Neural crest cell (in vitro differentiated cells): ENCODE results near the gene CAMK1. TPM values are rescaled to one million over a fixed set of nuclear protein-coding genes. Genes with fewer than 3 reads are reported as not detected.

Experiments used
- DNase-seq: peaks from one replicate; pipeline ENCODE4 v3.0.0; 2021; ENCODE audit warnings: low read depth, mixed read lengths, low spot score
- H3K27ac Mint-ChIP-seq: one replicate; pipeline ENCODE4 v1.8.0; 2021; ENCODE audit warnings: mild to moderate bottlenecking, mixed read lengths; ENCODE audit not compliant: unreplicated experiment
- H3K27me3 Mint-ChIP-seq: 2 replicates; pipeline ENCODE4 v1.8.0; 2021; ENCODE audit warnings: low read depth, mild to moderate bottlenecking, mixed read lengths
- H3K36me3 Mint-ChIP-seq: 2 replicates; pipeline ENCODE4 v1.8.0; 2021; ENCODE audit warnings: low read depth, mild to moderate bottlenecking, mixed read lengths
- H3K4me1 Mint-ChIP-seq: 2 replicates; pipeline ENCODE4 v1.8.0; 2021; ENCODE audit warnings: mixed read lengths
- H3K4me3 Mint-ChIP-seq: one replicate; pipeline ENCODE4 v1.8.0; 2021; ENCODE audit warnings: mild to moderate bottlenecking, mixed read lengths
- H3K9me3 Mint-ChIP-seq: 2 replicates; pipeline ENCODE4 v1.8.0; 2021; ENCODE audit warnings: mixed read lengths
- total RNA-seq: library from RNA; stranded (reverse); gene quantifications from 2 replicates; pipeline ENCODE4 v1.2.1, GENCODE V29; 2021
- TF ChIP-seq, protein P1 (sequence below): fragments of 200-600 bp; sonication (generic); conservative IDR thresholded peaks from 2 replicates; pipeline ENCODE4 v1.5.0; 2021; ENCODE audit warnings: antibody characterized with exemption, mild to moderate bottlenecking

The CAMK1 gene
- total RNA-seq, 1 donor from 2014 or later = 22.5 TPM

DNA sequence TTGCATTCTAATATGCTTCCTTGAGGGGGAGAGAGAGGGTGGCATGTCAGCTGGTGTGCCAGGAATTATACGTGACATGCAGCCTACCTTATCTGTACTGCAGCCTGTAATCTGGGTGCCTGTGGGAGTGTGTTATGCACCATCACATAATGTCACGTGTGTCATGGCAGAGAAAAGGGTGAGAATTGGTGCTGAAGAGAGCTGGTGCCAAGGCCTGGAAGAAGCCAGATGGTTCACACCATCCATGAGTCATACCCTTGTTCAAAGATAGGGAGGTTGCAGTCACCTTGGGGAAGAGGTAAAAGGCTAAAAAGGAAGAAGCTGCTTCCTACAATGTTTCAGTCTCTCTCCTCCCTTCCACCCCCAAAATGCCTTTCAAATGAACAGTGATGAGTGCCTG lies 32.9 kb downstream of the CAMK1 start:
- Mint-ChIP-seq H3K4me1 (peaks cover 17% of the 10 kb centered on the region), H3K9me3 (no peaks in the 10 kb centered on the region), H3K36me3 (no peaks in the 10 kb centered on the region), H3K27me3 (no peaks in the 10 kb centered on the region), H3K27ac (no peak overlapping the region), H3K4me3 (peak overlapping the region; percentile 44)
- DNase-seq = no peak
- TF ChIP-seq, protein P1, sequence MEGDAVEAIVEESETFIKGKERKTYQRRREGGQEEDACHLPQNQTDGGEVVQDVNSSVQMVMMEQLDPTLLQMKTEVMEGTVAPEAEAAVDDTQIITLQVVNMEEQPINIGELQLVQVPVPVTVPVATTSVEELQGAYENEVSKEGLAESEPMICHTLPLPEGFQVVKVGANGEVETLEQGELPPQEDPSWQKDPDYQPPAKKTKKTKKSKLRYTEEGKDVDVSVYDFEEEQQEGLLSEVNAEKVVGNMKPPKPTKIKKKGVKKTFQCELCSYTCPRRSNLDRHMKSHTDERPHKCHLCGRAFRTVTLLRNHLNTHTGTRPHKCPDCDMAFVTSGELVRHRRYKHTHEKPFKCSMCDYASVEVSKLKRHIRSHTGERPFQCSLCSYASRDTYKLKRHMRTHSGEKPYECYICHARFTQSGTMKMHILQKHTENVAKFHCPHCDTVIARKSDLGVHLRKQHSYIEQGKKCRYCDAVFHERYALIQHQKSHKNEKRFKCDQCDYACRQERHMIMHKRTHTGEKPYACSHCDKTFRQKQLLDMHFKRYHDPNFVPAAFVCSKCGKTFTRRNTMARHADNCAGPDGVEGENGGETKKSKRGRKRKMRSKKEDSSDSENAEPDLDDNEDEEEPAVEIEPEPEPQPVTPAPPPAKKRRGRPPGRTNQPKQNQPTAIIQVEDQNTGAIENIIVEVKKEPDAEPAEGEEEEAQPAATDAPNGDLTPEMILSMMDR = no peak

DNA sequence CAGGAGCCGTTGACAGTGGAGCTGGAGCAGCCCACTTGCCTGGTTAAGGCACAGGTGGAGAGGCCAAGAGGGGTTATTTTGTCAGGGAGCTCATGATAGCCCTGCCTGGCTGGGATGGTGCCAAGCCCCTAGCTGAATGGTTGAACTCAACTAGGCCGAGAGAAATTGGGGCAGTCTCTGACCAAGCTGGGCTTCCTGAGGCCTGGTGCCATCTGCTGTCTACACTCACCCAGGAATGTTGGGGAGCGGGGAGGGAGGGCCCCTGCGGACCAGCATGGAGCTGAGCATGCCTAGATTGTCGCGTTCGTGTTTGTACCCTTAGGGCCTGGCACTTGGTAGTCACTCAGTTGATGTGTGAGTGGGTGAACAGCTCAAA lies 37.0 kb downstream of the CAMK1 start:
- H3K9me3 Mint-ChIP-seq = no peaks in the 10 kb centered on the region
- TF ChIP-seq, protein P1 = no peak
- peaks cover 23% of the 10 kb centered on the region for H3K4me1 Mint-ChIP-seq
- peaks cover 10% of the 10 kb centered on the region for H3K27me3 Mint-ChIP-seq
- no peak for DNase-seq
- no peaks in the 10 kb centered on the region for H3K36me3 Mint-ChIP-seq
- H3K4me3 Mint-ChIP-seq = peak overlapping the region; percentile 92
- peak overlapping the region; percentile 88 for H3K27ac Mint-ChIP-seq

DNA sequence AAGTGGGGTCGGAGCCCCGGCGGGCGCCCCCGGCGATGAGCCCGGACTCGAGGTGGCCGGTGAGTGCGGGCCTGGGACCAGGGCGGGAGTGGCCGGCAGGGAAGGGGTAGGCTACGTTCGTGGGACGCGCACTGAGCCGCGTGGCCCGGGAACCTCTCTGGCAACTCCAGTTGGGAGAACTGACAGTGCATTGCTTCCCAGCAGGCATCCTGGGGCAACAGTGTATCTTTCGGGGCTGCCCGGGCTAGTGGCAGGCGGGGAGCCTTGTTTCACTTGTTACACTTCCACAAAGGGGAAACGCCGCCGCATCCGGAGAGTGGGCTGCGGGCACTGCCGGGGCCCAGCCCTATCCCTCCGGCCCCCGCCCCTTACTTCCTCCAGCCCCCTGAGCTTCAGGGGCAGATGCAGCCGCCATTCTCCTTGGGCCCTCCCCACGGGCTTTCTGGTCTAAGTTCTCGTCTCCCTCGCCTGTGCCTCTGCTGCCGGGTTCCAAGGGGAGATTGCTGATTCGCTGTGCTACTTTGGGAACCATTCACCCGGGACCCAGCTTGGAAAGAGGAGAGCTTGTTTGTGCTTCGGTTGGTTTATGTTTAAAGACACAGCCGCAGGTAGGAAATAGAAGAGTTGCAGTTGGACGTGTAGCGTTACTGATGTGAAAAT lies 37.5 kb downstream of the CAMK1 start:
- no peaks in the 10 kb centered on the region for H3K36me3 Mint-ChIP-seq
- peaks cover 23% of the 10 kb centered on the region for H3K4me1 Mint-ChIP-seq
- no peak for DNase-seq
- H3K27me3 Mint-ChIP-seq = peaks cover 16% of the 10 kb centered on the region
- peak overlapping the region; percentile 92 for H3K4me3 Mint-ChIP-seq
- H3K27ac Mint-ChIP-seq = peak overlapping the region; percentile 88
- TF ChIP-seq, protein P1 = no peak
- H3K9me3 Mint-ChIP-seq = no peaks in the 10 kb centered on the region

DNA sequence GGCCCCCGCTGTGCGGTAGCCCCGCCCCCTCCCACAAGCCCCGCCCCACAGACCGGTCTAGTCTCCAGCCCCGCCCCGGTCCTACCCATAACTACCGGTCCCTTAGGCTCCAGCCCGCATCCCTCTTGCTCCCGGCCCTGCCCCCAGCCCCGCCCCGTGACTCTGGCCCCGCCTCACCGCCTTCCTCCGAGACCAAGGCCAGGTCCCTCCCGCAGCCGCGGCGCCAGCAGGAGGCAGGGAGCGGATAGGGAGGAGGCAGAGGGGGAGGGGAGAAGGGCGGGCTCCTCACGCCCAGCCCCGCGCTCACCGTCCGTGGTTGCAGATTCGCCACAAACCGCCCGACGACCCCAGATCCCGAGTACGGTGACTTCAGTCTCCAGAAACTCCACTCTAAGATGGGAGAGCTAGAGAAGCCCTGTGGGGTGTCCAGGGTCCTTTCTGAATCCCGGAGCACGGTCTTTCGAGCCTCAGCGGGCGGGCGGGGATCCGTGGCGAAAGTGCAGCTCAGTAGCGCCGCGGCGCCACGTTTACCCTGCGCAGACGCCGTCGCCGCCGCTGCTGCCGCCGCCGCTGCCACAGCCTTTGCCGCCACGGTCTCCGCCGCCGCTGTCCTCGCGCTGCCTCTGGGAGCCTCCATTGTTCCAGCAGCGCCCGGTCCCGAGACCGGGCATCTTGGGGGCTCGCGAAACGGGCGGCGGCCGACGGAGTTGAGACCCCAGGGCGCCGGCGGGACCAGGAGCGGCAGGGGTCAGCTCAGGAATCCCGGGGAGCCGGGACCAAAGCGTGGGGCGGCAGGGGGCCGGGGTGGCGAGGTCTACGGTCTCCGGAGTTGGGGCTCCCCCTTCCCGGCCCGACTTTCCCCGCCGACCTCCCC lies 38.3 kb downstream of the CAMK1 start, which contains the start of gene BRPF1:
Gene BRPF1, plus strand, starts transcription at position 530 of the 874 bp plus-strand sequence. CDS start 2,406 bp downstream, outside the sequence.
- peak within 1 kb of the TSS; percentile 100 for H3K27ac Mint-ChIP-seq
- H3K27me3 Mint-ChIP-seq = peaks cover 22% of the 10 kb centered on the region
- peaks cover 23% of the 10 kb centered on the region for H3K4me1 Mint-ChIP-seq
- H3K36me3 Mint-ChIP-seq = no peaks in the 10 kb centered on the region
- TF ChIP-seq, protein P1 = no peak
- no peaks in the 10 kb centered on the region for H3K9me3 Mint-ChIP-seq
- H3K4me3 Mint-ChIP-seq = peak within 1 kb of the TSS; percentile 95
- peak; percentile 96 for DNase-seq

DNA sequence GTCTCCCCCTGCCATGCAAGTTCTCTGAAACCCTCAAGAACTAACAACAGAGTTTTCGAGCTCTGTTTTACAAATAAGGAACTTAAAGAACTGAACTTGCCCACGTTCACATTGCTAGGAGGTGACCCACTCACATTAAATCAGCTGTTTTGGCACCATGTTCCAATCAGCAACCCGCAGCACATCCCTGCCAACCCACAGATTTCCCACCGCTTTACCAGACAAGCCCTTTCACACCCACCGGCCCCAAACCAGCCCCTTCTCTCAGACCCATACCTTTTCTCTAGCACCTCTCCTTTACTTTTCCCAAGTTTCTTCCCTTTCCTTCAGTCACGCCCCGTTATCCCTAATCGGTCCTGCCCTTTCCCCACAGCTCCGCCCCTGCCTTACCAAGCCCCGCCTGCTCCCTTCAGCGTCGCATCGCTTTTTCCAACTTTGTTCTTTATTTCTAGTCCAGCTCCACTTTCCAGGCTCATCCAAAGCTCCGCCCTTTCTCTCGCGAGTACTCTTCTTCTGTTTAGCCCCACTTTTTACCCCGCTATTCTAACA lies 39.0 kb downstream of the CAMK1 start:
- H3K4me1 Mint-ChIP-seq = peaks cover 23% of the 10 kb centered on the region
- no peak for DNase-seq
- H3K9me3 Mint-ChIP-seq = no peaks in the 10 kb centered on the region
- H3K27ac Mint-ChIP-seq = peak overlapping the region; percentile 30
- TF ChIP-seq, protein P1 = no peak
- no peaks in the 10 kb centered on the region for H3K36me3 Mint-ChIP-seq
- H3K27me3 Mint-ChIP-seq = peaks cover 26% of the 10 kb centered on the region
- H3K4me3 Mint-ChIP-seq = peak overlapping the region; percentile 95
